Right ventricle myocardium superior (tissue), 1 donor: ENCODE data around the gene SKI. TPM values are rescaled to one million over a fixed set of nuclear protein-coding genes. Genes with fewer than 3 reads are reported as not detected.
A peak's percentile ranks its signal among the peaks of the same experiment; 100 is the strongest.

Experiments used
- ATAC-seq: fragments of 200-7000 bp; cut with Tn5 transposase; one replicate; pipeline ENCODE4 v1.9.1; 2020; ENCODE audit warnings: mild to moderate bottlenecking; ENCODE audit not compliant: poor library complexity
- DNase-seq: peaks from one replicate; pipeline ENCODE4 v3.0.0-alpha.2; 2020
- intact Hi-C: fragments of 100-400 bp; cut with DNase I; formaldehyde crosslinking; loops from one replicate; pipeline ENCODE4 v1.11.2; 2022
- total RNA-seq: library from RNA; stranded (reverse); fragmentation: NEBNext Ultra II Directional; extraction: Animal tissue kit (Norgen Biotek cat#: 25700); gene quantifications from one replicate; pipeline ENCODE4 v1.2.1, GENCODE V29; 2021
- donor health status: DM: no; HTN: yes; CAD: no; lungs with severe emphysema.

The SKI gene
- total RNA-seq, 1 donor from 2014 or later, result 35.1 TPM

DNA sequence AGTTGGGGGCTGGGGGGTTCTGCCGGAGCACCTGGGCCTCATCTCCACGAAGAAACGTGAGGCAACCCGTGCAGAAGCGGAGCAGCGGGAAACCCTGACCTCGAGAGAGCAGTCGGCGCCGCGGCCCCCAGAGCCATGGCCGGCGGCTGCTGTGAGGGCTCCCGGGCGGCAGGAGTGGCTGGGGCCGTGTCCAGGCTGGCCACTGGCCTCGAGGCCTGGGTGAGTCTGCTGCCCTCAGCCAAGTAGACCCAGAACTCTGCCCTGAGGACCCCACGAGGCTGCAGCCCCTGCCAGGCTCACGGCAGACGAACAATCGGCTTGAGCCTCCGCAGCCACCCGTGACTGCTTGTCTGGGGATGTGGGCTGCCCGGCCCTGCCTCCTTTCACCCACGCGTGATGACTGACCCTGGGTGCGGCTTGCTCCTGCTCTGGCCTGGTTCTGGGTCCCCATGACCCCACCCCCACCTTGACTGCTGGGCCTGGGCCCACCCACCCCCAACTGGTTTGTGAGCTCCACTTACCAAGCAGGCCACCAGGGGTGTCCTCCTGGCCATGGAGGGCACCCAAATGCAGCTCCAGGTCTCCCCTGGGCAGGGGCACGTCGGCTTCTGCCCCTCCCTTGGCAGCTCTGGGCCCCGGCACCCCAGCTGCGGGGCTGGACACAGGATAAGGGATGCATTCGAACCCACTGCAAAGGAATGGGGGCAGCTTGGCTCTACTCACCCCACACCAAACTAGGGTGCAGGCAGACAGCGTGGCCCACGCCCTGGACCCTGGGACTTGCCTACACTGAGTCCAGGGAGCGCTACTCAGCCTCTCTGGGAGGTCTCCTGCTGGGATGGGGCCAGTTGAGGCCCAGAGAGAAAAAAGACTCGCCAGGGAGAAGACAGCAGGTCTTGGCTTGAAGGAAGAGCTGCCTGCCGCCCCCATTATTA, 129.1 kb downstream of the SKI start:
- intact Hi-C loops, result no loop called here
- ATAC-seq (no peak), DNase-seq (peak; percentile 37)

DNA sequence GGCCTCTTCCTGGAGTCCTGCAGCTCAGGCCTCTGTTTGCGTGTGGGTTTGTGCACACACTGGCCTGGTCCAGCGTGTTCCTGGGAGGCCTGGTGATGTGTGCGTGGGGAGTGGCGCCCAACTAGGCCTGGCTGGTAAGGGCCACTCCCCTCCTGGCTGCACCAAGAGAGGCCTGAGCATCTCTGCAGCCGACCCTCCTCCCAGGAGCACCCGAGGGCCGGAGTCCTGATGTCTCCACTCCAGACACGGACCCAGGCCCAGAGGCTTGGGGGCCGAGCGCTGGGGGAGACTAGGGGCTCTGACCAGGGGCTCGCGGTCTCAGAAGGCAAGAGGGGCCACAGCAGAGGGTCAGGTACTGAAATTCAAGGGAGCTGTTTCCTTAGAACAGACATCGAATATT, 130.0 kb downstream of the SKI start:
- intact Hi-C loops, result no loop called here
- DNase-seq (peak; percentile 18), ATAC-seq (no peak)

DNA sequence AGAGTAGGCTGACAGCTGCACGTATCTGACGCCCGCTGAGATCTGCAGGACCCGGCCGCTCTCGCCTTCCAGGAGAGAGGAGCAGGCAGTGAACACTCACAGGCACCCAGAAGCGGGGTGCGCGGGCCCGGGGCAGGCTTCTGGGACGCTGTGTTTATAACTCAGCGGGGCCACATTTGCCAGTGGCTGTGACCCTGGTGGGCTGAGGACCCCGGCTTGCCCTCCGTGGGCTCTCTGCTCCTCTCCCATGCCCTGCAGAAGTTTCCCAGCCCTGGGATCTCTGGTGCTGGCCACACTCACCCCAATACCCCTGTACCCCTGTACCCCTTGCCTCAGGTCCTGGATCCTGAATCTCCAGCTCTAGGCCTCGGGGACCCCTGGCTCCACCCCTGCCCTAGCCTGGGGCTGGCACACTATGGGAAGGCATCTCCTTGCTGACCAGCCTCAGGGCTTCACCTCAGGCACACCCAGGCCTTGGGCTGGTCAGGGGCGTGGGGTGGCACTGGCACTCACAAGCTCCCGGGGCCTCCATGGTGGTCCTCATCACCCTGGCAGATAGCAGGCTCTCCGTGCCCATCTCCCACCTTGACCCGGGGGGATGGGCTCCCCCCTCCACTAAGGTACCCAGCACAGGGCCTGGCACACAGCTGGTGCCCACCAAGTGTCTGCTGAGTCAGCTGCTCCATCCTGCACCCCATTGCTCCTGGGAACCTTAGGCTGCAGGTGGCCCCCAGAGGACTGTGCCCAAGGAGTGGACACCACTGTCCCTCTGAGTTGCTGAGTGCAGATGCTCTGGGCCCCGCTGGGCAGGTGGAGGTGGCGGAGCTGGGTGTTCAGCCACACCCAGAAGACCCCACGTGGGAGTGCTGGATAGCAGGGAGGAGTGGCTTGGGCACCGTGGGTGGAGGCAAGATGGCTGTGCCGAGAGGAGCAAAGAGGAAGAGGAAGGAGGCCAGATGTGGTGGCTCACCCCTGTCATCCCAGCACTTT, 130.8 kb downstream of the SKI start:
- intact Hi-C loops, result no loop called here
- ATAC-seq (no peak), DNase-seq (peak; percentile 29)

Other genes starting within 250 kb of the SKI start
- gene CFAP74, start 224.5 kb upstream of the SKI start, total RNA-seq, result not detected
- 0.43 TPM for gene GABRD, start 209.0 kb upstream of the SKI start, total RNA-seq
- 13.5 TPM for gene PRKCZ, start 177.9 kb upstream of the SKI start, total RNA-seq
- 38.7 TPM for gene FAAP20, start 33.5 kb upstream of the SKI start, total RNA-seq
- gene MORN1, start 163.2 kb downstream of the SKI start, total RNA-seq, result 5.0 TPM
- gene RER1, start 163.5 kb downstream of the SKI start, total RNA-seq, result 81.8 TPM
- 15.2 TPM for gene PEX10, start 184.2 kb downstream of the SKI start, total RNA-seq
- gene PLCH2, start 248.0 kb downstream of the SKI start, total RNA-seq, result 0.13 TPM